Measurements from ENCODE around the gene CATSPERD. TPM values are rescaled to one million over a fixed set of nuclear protein-coding genes. Genes with fewer than 3 reads are reported as not detected.

The CATSPERD gene
- total and polyA plus RNA-seq, 2 donors: 0.05 TPM

- 98% methylated on average over 10 of the region's 10 CpGs for WGBS
- peaks cover 1 to 5% of the 10 kb centered on the region in 2 donors for H3K36me3 ChIP-seq (ENCODE audit: control insufficient read depth in 2 of 2, insufficient read depth in 2 of 2, low read length in 1 of 2)
- peaks cover 0 to 3% of the 10 kb centered on the region in 2 donors for H3K27me3 ChIP-seq (ENCODE audit: control insufficient read depth in 2 of 2, insufficient read depth in 1 of 2, low read length in 1 of 2)
- H3K4me1 ChIP-seq (ENCODE audit: control insufficient read depth in 2 of 2, insufficient read depth in 2 of 2, low read length in 2 of 2): peaks cover 15% of the 10 kb centered on the region in 2 donors
- peaks cover 0 to 6% of the 10 kb centered on the region in 2 donors for H3K9me3 ChIP-seq (ENCODE audit: control insufficient read depth in 2 of 2, insufficient read depth in 1 of 2, low read length in 1 of 2)
- H3K4me3 ChIP-seq (ENCODE audit: low read length in 2 of 2): no peak overlapping the region
- no peak overlapping the region for H3K27ac ChIP-seq (ENCODE audit: low read depth in 1 of 2, low read length in 1 of 2)
- DNase-seq (ENCODE audit: low read depth in 6 of 9, low spot score in 9 of 9): no peak
These were observed 43.3 kb upstream of the CATSPERD start for GRCh38 chr19:5677136-5677535.

GRCh38 chr19:5677580-5677979 is 42.9 kb upstream of the CATSPERD start:
- DNase-seq (ENCODE audit: low read depth in 6 of 9, low spot score in 9 of 9): no peak
- Histone ChIP-seq H3K36me3 (ENCODE audit: control insufficient read depth in 2 of 2, insufficient read depth in 2 of 2, low read length in 1 of 2) (peaks cover 0 to 5% of the 10 kb centered on the region in 2 donors), H3K9me3 (ENCODE audit: control insufficient read depth in 2 of 2, insufficient read depth in 1 of 2, low read length in 1 of 2) (peaks cover 0 to 6% of the 10 kb centered on the region in 2 donors), H3K27ac (ENCODE audit: low read depth in 1 of 2, low read length in 1 of 2) (no peak overlapping the region), H3K27me3 (ENCODE audit: control insufficient read depth in 2 of 2, insufficient read depth in 1 of 2, low read length in 1 of 2) (peaks cover 0 to 3% of the 10 kb centered on the region in 2 donors), H3K4me3 (ENCODE audit: low read length in 2 of 2) (no peak overlapping the region), H3K4me1 (ENCODE audit: control insufficient read depth in 2 of 2, insufficient read depth in 2 of 2, low read length in 2 of 2) (peaks cover 15% of the 10 kb centered on the region in 2 donors)
- 95% methylated on average over 9 of the region's 9 CpGs for WGBS

- peaks cover 0 to 6% of the 10 kb centered on the region in 2 donors for H3K9me3 ChIP-seq (ENCODE audit: control insufficient read depth in 2 of 2, insufficient read depth in 1 of 2, low read length in 1 of 2)
- WGBS: 97% methylated on average over 22 of the region's 22 CpGs
- peaks cover 15% of the 10 kb centered on the region in 2 donors for H3K4me1 ChIP-seq (ENCODE audit: control insufficient read depth in 2 of 2, insufficient read depth in 2 of 2, low read length in 2 of 2)
- no peak overlapping the region for H3K27ac ChIP-seq (ENCODE audit: low read depth in 1 of 2, low read length in 1 of 2)
- H3K36me3 ChIP-seq (ENCODE audit: control insufficient read depth in 2 of 2, insufficient read depth in 2 of 2, low read length in 1 of 2): peaks cover 0 to 5% of the 10 kb centered on the region in 2 donors
- no peak overlapping the region for H3K4me3 ChIP-seq (ENCODE audit: low read length in 2 of 2)
- DNase-seq (ENCODE audit: low read depth in 6 of 9, low spot score in 9 of 9): no peak
- H3K27me3 ChIP-seq (ENCODE audit: control insufficient read depth in 2 of 2, insufficient read depth in 1 of 2, low read length in 1 of 2): peaks cover 0 to 3% of the 10 kb centered on the region in 2 donors
These were observed 42.2 kb upstream of the CATSPERD start for GRCh38 chr19:5678071-5678718.

- Histone ChIP-seq H3K4me1 (ENCODE audit: control insufficient read depth in 2 of 2, insufficient read depth in 2 of 2, low read length in 2 of 2) (peaks cover 15% of the 10 kb centered on the region in 2 donors), H3K4me3 (ENCODE audit: low read length in 2 of 2) (peak overlapping the region; percentile 83 to 100), H3K36me3 (ENCODE audit: control insufficient read depth in 2 of 2, insufficient read depth in 2 of 2, low read length in 1 of 2) (peaks cover 0 to 5% of the 10 kb centered on the region in 2 donors), H3K9me3 (ENCODE audit: control insufficient read depth in 2 of 2, insufficient read depth in 1 of 2, low read length in 1 of 2) (peaks cover 0 to 6% of the 10 kb centered on the region in 2 donors), H3K27me3 (ENCODE audit: control insufficient read depth in 2 of 2, insufficient read depth in 1 of 2, low read length in 1 of 2) (peaks cover 0 to 3% of the 10 kb centered on the region in 2 donors), H3K27ac (ENCODE audit: low read depth in 1 of 2, low read length in 1 of 2) (no peak overlapping the region)
- no peak for DNase-seq (ENCODE audit: low read depth in 6 of 9, low spot score in 9 of 9)
- 39% methylated on average over 26 of the region's 26 CpGs for WGBS
These were observed 41.0 kb upstream of the CATSPERD start for GRCh38 chr19:5679289-5680083.

- under 1% methylated on average over 23 of the region's 23 CpGs for WGBS
- peak overlapping the region; percentile 83 to 100 for H3K4me3 ChIP-seq (ENCODE audit: low read length in 2 of 2)
- H3K27me3 ChIP-seq (ENCODE audit: control insufficient read depth in 2 of 2, insufficient read depth in 1 of 2, low read length in 1 of 2): peaks cover 0 to 3% of the 10 kb centered on the region in 2 donors
- H3K4me1 ChIP-seq (ENCODE audit: control insufficient read depth in 2 of 2, insufficient read depth in 2 of 2, low read length in 2 of 2): peaks cover 15% of the 10 kb centered on the region in 2 donors
- DNase-seq (ENCODE audit: low read depth in 6 of 9, low spot score in 9 of 9): no peak
- peak overlapping the region; percentile 97 for H3K27ac ChIP-seq (ENCODE audit: low read depth in 1 of 2, low read length in 1 of 2)
- H3K9me3 ChIP-seq (ENCODE audit: control insufficient read depth in 2 of 2, insufficient read depth in 1 of 2, low read length in 1 of 2): peaks cover 0 to 6% of the 10 kb centered on the region in 2 donors
- H3K36me3 ChIP-seq (ENCODE audit: control insufficient read depth in 2 of 2, insufficient read depth in 2 of 2, low read length in 1 of 2): peaks cover 0 to 5% of the 10 kb centered on the region in 2 donors
These were observed 40.4 kb upstream of the CATSPERD start for GRCh38 chr19:5680084-5680436.

GRCh38 chr19:5680437-5681368 is 39.7 kb upstream of the CATSPERD start, which contains the start of the genes HSD11B1L and MICOS13:
Gene HSD11B1L, plus strand, starts transcription at chr19:5681027. Its CDS starts 3,806 bp downstream, at chr19:5684833.
Gene MICOS13, minus strand, starts transcription at chr19:5680516. Its CDS starts 30 bp downstream, at chr19:5680486.
- peaks cover 0 to 6% of the 10 kb centered on the region in 2 donors for H3K9me3 ChIP-seq (ENCODE audit: control insufficient read depth in 2 of 2, insufficient read depth in 1 of 2, low read length in 1 of 2)
- DNase-seq (ENCODE audit: low read depth in 6 of 9, low spot score in 9 of 9): peak; percentile 97 to 100 (median 99)
- H3K4me3 ChIP-seq (ENCODE audit: low read length in 2 of 2): peak within 1 kb of the TSS; percentile 83 to 100
- under 1% methylated on average over 94 of the region's 94 CpGs for WGBS
- H3K4me1 ChIP-seq (ENCODE audit: control insufficient read depth in 2 of 2, insufficient read depth in 2 of 2, low read length in 2 of 2): peaks cover 15% of the 10 kb centered on the region in 2 donors
- peak within 1 kb of the TSS; percentile 97 for H3K27ac ChIP-seq (ENCODE audit: low read depth in 1 of 2, low read length in 1 of 2)
- H3K36me3 ChIP-seq (ENCODE audit: control insufficient read depth in 2 of 2, insufficient read depth in 2 of 2, low read length in 1 of 2): peaks cover 0 to under 1% of the 10 kb centered on the region in 2 donors
- peaks cover 0 to 3% of the 10 kb centered on the region in 2 donors for H3K27me3 ChIP-seq (ENCODE audit: control insufficient read depth in 2 of 2, insufficient read depth in 1 of 2, low read length in 1 of 2)

- H3K36me3 ChIP-seq (ENCODE audit: control insufficient read depth in 2 of 2, insufficient read depth in 2 of 2, low read length in 1 of 2): no peaks in the 10 kb centered on the region
- peaks cover 21% of the 10 kb centered on the region in 2 donors for H3K4me1 ChIP-seq (ENCODE audit: control insufficient read depth in 2 of 2, insufficient read depth in 2 of 2, low read length in 2 of 2)
- H3K27me3 ChIP-seq (ENCODE audit: control insufficient read depth in 2 of 2, insufficient read depth in 1 of 2, low read length in 1 of 2): peaks cover 0 to 3% of the 10 kb centered on the region in 2 donors
- H3K27ac ChIP-seq (ENCODE audit: low read depth in 1 of 2, low read length in 1 of 2): no peak overlapping the region
- WGBS: 75% methylated on average over 17 of the region's 17 CpGs
- peaks cover 0 to 6% of the 10 kb centered on the region in 2 donors for H3K9me3 ChIP-seq (ENCODE audit: control insufficient read depth in 2 of 2, insufficient read depth in 1 of 2, low read length in 1 of 2)
- peak overlapping the region; percentile 83 to 100 for H3K4me3 ChIP-seq (ENCODE audit: low read length in 2 of 2)
- DNase-seq (ENCODE audit: low read depth in 6 of 9, low spot score in 9 of 9): no peak
These were observed 38.9 kb upstream of the CATSPERD start for GRCh38 chr19:5681391-5682106.

- peaks cover 0 to 3% of the 10 kb centered on the region in 2 donors for H3K27me3 ChIP-seq (ENCODE audit: control insufficient read depth in 2 of 2, insufficient read depth in 1 of 2, low read length in 1 of 2)
- H3K9me3 ChIP-seq (ENCODE audit: control insufficient read depth in 2 of 2, insufficient read depth in 1 of 2, low read length in 1 of 2): peaks cover 0 to 6% of the 10 kb centered on the region in 2 donors
- no peak overlapping the region for H3K27ac ChIP-seq (ENCODE audit: low read depth in 1 of 2, low read length in 1 of 2)
- peaks cover 21 to 24% of the 10 kb centered on the region in 2 donors for H3K4me1 ChIP-seq (ENCODE audit: control insufficient read depth in 2 of 2, insufficient read depth in 2 of 2, low read length in 2 of 2)
- 97% methylated on average over 3 of the region's 3 CpGs for WGBS
- no peaks in the 10 kb centered on the region for H3K36me3 ChIP-seq (ENCODE audit: control insufficient read depth in 2 of 2, insufficient read depth in 2 of 2, low read length in 1 of 2)
- no peak overlapping the region for H3K4me3 ChIP-seq (ENCODE audit: low read length in 2 of 2)
- DNase-seq (ENCODE audit: low read depth in 6 of 9, low spot score in 9 of 9): no peak
These were observed 38.3 kb upstream of the CATSPERD start for GRCh38 chr19:5682107-5682482.

Data from thymus (tissue), 11 donors.